ENCODE measurements around the gene ANKRD12. TPM values are rescaled to one million over a fixed set of nuclear protein-coding genes. Genes with fewer than 3 reads are reported as not detected.

The ANKRD12 gene
- total and polyA plus RNA-seq, 7 donors: 5.1 to 132 (median 88.5) TPM

GRCh38 chr18:9329471-9329870, 192.9 kb downstream of the ANKRD12 start:
- TF ChIP-seq CTCF (IDR thresholded peaks at IDR 0.05) (no peak), EP300 (IDR thresholded peaks at IDR 0.05) (no peak), POLR2A (IDR thresholded peaks at IDR 0.05) (no peak), POLR2AphosphoS5 (IDR thresholded peaks at IDR 0.05) (no peak)
- peaks cover 0 to 4% (median 1%) of the 10 kb centered on the region in 4 donors for H3K9me3 ChIP-seq
- no peak for DNase-seq
- no peak overlapping the region for H3K4me3 ChIP-seq
- H3K4me1 ChIP-seq: peaks cover 0 to 8% (median 3%) of the 10 kb centered on the region in 4 donors
- no peaks in the 10 kb centered on the region for H3K27me3 ChIP-seq
- H3K27ac ChIP-seq: no peak overlapping the region
- no peaks in the 10 kb centered on the region for H3K36me3 ChIP-seq
- intact Hi-C loops (cut with DNase I): no loop called here
- 5 to 64% methylated on average over 1 of the region's 1 CpG for WGBS, 2 donors

- WGBS, 2 donors: 87 to 96% methylated on average over 3 of the region's 3 CpGs
- peaks cover 0 to 9% (median 4%) of the 10 kb centered on the region in 4 donors for H3K4me1 ChIP-seq
- H3K9me3 ChIP-seq: peaks cover 0 to 4% (median 1%) of the 10 kb centered on the region in 4 donors
- intact Hi-C loops (cut with DNase I): loop anchor here (5.0 kb wide), 2 partner anchors 193 to 258 kb away; partner anchors contain the start of gene ANKRD12
- H3K27ac ChIP-seq: no peak overlapping the region
- H3K36me3 ChIP-seq: no peaks in the 10 kb centered on the region
- H3K27me3 ChIP-seq: no peaks in the 10 kb centered on the region
- H3K4me3 ChIP-seq: no peak overlapping the region
- no peak for DNase-seq
- TF ChIP-seq POLR2AphosphoS5 (IDR thresholded peaks at IDR 0.05) (no peak), EP300 (IDR thresholded peaks at IDR 0.05) (no peak), POLR2A (IDR thresholded peaks at IDR 0.05) (no peak), CTCF (IDR thresholded peaks at IDR 0.05) (no peak)
Observed at GRCh38 chr18:9330419-9330818, 193.8 kb downstream of the ANKRD12 start.

DNA sequence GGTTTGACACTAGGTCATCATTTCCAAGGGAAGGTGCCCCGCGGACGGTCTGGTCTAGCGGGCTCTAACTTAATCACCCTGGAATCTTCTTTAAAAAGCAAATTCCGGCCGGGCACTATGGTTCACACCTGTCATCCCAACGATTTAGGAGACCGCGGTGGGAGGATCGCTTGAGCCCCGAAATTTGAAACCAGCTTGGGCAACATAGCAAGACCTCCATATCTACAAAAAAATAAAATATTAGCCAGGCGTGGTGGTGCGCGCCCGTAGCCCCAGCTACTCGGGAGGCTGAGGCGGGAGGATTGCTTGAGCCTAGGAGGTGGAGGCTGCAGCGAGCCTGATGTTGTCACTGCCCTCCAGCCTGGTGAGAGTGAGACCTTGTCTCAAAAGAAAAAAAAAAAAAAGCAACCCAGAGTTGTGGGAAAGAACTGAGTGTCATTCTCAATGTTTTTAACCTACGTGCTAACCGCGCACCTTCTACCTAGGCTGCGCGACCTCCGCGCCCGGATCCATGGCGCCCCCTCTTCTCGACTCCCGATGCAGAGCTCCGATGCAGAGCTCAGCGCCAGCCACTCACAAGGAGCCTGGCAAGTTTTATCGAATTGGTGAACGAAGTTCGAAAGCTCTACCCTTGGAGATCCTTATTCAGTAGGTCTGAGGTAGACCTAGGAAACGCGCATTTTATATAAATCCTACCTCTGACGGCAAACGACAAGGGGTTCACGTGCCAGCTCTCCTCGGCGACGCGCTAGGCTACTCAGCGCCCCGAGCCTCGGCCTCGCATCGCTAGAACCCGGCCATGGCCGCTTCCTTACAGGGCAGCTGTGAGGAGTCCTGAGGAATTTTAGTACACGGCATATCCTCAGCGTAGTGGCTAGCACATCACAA, 197.1 kb downstream of the ANKRD12 start:
- TF ChIP-seq CTCF (IDR thresholded peaks at IDR 0.05) (no peak), EP300 (IDR thresholded peaks at IDR 0.05) (no peak)
- intact Hi-C loops (cut with DNase I): loop anchor here (2.0 to 5.0 kb wide), 3 partner anchors 141 to 261 kb away; partner anchors contain the start of genes ANKRD12 and RALBP1

DNA sequence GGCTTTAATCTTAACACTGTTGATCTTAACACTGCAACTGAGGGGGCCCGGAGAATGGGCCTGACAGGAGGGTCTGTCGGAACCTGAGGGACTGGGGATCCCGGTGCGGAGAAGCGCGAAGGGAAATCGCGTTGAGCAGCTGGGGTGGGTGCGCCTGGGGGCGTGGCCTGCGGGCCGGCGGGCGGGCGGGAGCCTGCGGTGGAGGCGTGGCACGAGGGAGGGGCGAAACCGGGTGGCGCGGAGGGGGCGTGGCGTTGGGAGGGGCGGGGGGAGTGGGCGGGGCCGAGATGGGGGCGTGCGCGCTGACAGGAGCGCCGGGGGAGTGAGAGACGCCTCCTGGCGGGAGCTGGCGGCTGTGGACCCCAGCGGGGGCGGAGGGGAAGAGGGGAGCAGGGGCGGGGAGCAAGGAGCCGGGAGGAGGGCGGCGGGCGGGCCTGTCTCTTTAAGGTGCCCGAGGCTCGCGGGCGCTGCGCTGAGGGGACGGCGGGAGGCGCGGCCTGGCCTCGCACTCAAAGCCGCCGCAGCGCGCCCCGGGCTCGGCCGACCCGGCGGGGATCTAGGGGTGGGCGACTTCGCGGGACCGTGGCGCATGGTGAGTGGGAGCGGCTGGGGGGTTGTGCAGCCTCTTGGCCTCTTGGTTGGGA, 197.9 kb downstream of the ANKRD12 start, which contains the start of gene TWSG1:
TSS of gene TWSG1 (plus strand) at position 445 of the 644 bp plus-strand sequence. CDS start 2,457 bp downstream, outside the sequence.
- WGBS, 2 donors: 1% methylated on average over 67 of the region's 67 CpGs
- intact Hi-C loops (cut with DNase I): loop anchor here (2.0 to 5.0 kb wide), 3 partner anchors 140 to 262 kb away; partner anchors contain the start of genes ANKRD12 and RALBP1

More for the DNA sequence above, 197.1 kb downstream of the ANKRD12 start:
- H3K9me3 ChIP-seq: peaks cover 0 to 4% (median 0%) of the 10 kb centered on the region in 4 donors
- peaks cover 0 to 34% (median 19%) of the 10 kb centered on the region in 4 donors for H3K4me1 ChIP-seq
- peak; percentile 66 for DNase-seq
- peaks cover 0 to 15% (median 8%) of the 10 kb centered on the region in 4 donors for H3K36me3 ChIP-seq
- 33 to 36% methylated on average over 52 of the region's 52 CpGs for WGBS, 2 donors
- peak overlapping the region; percentile 96 to 99 (median 97) for H3K27ac ChIP-seq
- H3K27me3 ChIP-seq: no peaks in the 10 kb centered on the region
- peak overlapping the region; percentile 37 to 98 (median 94) for H3K4me3 ChIP-seq

More for the DNA sequence above, 197.9 kb downstream of the ANKRD12 start, which contains the start of gene TWSG1:
- TF ChIP-seq CTCF (IDR thresholded peaks at IDR 0.05): peak in 2 of 4 experiments; percentile 9 to 52
- TF ChIP-seq POLR2A (IDR thresholded peaks at IDR 0.05): peak; percentile 32 to 41
- TF ChIP-seq EP300 (IDR thresholded peaks at IDR 0.05): no peak
- TF ChIP-seq POLR2AphosphoS5 (IDR thresholded peaks at IDR 0.05): peak; percentile 51 to 80 (median 68)
- DNase-seq: peak; percentile 98
- Histone ChIP-seq H3K9me3 (no peaks in the 10 kb centered on the region), H3K27me3 (no peaks in the 10 kb centered on the region), H3K36me3 (peaks cover 0 to 22% (median 10%) of the 10 kb centered on the region in 4 donors), H3K27ac (peak within 1 kb of the TSS; percentile 96 to 99 (median 97)), H3K4me3 (peak within 1 kb of the TSS; percentile 76 to 98 (median 94)), H3K4me1 (peaks cover 0 to 34% (median 19%) of the 10 kb centered on the region in 4 donors)

Data from sigmoid colon (tissue), 7 donors.